GM12801 (cell line): Measurements from ENCODE around the gene SUGP1.

Experiments used
- CTCF ChIP-seq: IDR thresholded peaks from one replicate; pipeline ENCODE4 v1.5.1; 2011; ENCODE audit warnings: control low read depth; ENCODE audit not compliant: insufficient read length; ENCODE audit errors: extremely low read depth

SUGP1 gene

GRCh38 chr19:19347401-19348110 is 27.2 kb upstream of the SUGP1 start:
- TF ChIP-seq CTCF: no peak

GRCh38 chr19:19345970-19346369 is 25.7 kb upstream of the SUGP1 start:
- no peak for TF ChIP-seq CTCF

- TF ChIP-seq CTCF: no peak
Measured at GRCh38 chr19:19345232-19345631, 24.9 kb upstream of the SUGP1 start.

- TF ChIP-seq CTCF: no peak
Measured at GRCh38 chr19:19343762-19344161, 23.5 kb upstream of the SUGP1 start.

GRCh38 chr19:19343016-19343362 is 22.7 kb upstream of the SUGP1 start:
- no peak for TF ChIP-seq CTCF

GRCh38 chr19:19342086-19343015 is 22.0 kb upstream of the SUGP1 start:
- no peak for TF ChIP-seq CTCF

- no peak for TF ChIP-seq CTCF
Measured at GRCh38 chr19:19341026-19341425, 20.7 kb upstream of the SUGP1 start.
